Ascending aorta (tissue), 2 donors: ENCODE measurements around the gene KCNMA1. TPM values are rescaled to one million over a fixed set of nuclear protein-coding genes. Genes with fewer than 3 reads are reported as not detected.
"Not testable (repeated sequence)": the region's sequence is repeated elsewhere in the genome, so short reads cannot be mapped to it uniquely, and the experiment has no call there.

Experiments used
- DNase-seq, 2 donors: peaks; one replicate each; pipeline ENCODE4 v3.0.0-alpha.2; 2019; ENCODE audit warnings: low spot score in 2 of 2
- H3K27ac ChIP-seq, 2 donors: fragments of 200-600 bp; sonication (generic); one replicate each; pipeline ENCODE4 v1.5.1; 2016 to 2017; ENCODE audit warnings: mild to moderate bottlenecking in 1 of 2
- H3K27me3 ChIP-seq: fragments of 200-600 bp; sonication (generic); one replicate; pipeline ENCODE4 v1.5.1; 2017
- H3K36me3 ChIP-seq, 2 donors: fragments of 200-600 bp; sonication (generic); one replicate each; pipeline ENCODE4 v1.5.1; 2016
- H3K4me1 ChIP-seq, 2 donors: fragments of 200-600 bp; sonication (generic); one replicate each; pipeline ENCODE4 v1.5.1; 2016 to 2017; ENCODE audit warnings: mild to moderate bottlenecking in 1 of 2
- H3K4me3 ChIP-seq, 2 donors: fragments of 200-600 bp; sonication (generic); one replicate each; pipeline ENCODE4 v1.5.1; 2016 to 2017; ENCODE audit warnings: mild to moderate bottlenecking in 1 of 2
- H3K9me3 ChIP-seq, 2 donors: fragments of 200-600 bp; sonication (generic); one replicate each; pipeline ENCODE4 v1.5.1; 2016
- intact Hi-C: fragments of 100-400 bp; cut with DNase I; formaldehyde crosslinking; loops from one replicate; pipeline ENCODE4 v1.15.1; 2023
- total RNA-seq: library from RNA; depleted of rRNA; stranded (reverse); fragments of >200 nt; gene quantifications from one replicate; pipeline ENCODE4 v1.1.0, GENCODE V29; 2016
- TF ChIP-seq, protein P1 (sequence below), 3 experiments: fragments of 200-600 bp in 2 of 3; fragments of 450-650 bp in 1 of 3; sonication (generic) in 2 of 3; IDR thresholded peaks; one replicate each; pipeline ENCODE4 v1.5.1; 2016 to 2019; ENCODE audit warnings: antibody characterized with exemption in 3 of 3, mild to moderate bottlenecking in 1 of 3, moderate library complexity in 1 of 3

Gene KCNMA1
- total RNA-seq, 1 donor from 2014 or later = 28.6 TPM

DNA sequence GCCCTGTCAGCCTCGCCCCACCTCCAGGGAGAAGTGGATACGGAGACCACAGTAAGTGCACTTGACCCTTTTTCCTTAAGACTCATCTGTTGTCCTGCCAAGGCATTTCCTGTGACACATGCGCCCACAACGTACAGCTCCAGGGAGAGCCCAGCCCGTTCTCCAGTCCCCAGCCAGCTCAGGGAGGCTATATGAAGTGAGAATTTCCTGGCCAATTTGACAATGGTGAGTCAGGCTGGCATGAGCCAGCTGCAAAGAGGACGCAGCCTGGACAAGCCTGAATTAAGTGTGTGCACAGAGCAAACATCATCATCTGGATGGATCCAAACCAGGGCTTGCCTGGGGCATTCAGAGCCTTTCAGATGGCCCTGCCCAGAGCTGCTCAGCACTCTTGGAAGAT, 244.8 kb downstream of the KCNMA1 start:
- TF ChIP-seq, protein P1, sequence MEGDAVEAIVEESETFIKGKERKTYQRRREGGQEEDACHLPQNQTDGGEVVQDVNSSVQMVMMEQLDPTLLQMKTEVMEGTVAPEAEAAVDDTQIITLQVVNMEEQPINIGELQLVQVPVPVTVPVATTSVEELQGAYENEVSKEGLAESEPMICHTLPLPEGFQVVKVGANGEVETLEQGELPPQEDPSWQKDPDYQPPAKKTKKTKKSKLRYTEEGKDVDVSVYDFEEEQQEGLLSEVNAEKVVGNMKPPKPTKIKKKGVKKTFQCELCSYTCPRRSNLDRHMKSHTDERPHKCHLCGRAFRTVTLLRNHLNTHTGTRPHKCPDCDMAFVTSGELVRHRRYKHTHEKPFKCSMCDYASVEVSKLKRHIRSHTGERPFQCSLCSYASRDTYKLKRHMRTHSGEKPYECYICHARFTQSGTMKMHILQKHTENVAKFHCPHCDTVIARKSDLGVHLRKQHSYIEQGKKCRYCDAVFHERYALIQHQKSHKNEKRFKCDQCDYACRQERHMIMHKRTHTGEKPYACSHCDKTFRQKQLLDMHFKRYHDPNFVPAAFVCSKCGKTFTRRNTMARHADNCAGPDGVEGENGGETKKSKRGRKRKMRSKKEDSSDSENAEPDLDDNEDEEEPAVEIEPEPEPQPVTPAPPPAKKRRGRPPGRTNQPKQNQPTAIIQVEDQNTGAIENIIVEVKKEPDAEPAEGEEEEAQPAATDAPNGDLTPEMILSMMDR (IDR thresholded peaks at IDR 0.05) = no peak
- H3K36me3 ChIP-seq = no peaks in the 10 kb centered on the region
- peak overlapping the region; percentile 93 to 94 for H3K27ac ChIP-seq
- H3K27me3 ChIP-seq = no peaks in the 10 kb centered on the region
- H3K9me3 ChIP-seq = no peaks in the 10 kb centered on the region
- intact Hi-C loops = loop anchor here (1.0 to 5.0 kb wide), 6 partner anchors 25 to 248 kb away; no protein-coding TSS in a partner anchor
- DNase-seq = peak in 1 of 2 donors; percentile 91
- no peak overlapping the region for H3K4me3 ChIP-seq
- peaks cover 10 to 56% of the 10 kb centered on the region in 2 donors for H3K4me1 ChIP-seq

DNA sequence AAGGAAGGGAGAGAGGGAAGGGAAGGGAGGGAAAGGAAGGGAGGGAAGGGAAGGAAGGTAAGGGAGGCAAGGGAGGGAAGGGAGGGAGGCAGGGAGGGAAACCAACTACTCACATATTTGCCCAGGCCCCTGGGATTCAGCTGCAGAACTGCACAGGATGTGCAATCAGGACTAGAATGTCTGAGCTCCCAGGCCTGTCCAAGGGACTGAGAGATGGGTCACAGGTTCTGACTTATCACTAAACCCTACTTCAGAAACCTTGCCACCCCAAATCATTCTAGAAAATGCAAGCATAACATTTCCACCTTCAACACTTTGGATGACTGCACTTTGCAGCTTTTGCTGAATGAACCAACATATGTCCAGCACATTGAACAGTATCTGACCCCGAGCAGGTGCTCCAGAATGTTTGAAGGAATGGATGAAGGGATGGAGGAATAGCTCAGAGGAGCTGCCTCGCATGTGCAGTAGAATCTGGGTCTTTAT, 245.3 kb downstream of the KCNMA1 start:
- Histone ChIP-seq H3K4me1 (peaks cover 12 to 61% of the 10 kb centered on the region in 2 donors), H3K27me3 (no peaks in the 10 kb centered on the region)

DNA sequence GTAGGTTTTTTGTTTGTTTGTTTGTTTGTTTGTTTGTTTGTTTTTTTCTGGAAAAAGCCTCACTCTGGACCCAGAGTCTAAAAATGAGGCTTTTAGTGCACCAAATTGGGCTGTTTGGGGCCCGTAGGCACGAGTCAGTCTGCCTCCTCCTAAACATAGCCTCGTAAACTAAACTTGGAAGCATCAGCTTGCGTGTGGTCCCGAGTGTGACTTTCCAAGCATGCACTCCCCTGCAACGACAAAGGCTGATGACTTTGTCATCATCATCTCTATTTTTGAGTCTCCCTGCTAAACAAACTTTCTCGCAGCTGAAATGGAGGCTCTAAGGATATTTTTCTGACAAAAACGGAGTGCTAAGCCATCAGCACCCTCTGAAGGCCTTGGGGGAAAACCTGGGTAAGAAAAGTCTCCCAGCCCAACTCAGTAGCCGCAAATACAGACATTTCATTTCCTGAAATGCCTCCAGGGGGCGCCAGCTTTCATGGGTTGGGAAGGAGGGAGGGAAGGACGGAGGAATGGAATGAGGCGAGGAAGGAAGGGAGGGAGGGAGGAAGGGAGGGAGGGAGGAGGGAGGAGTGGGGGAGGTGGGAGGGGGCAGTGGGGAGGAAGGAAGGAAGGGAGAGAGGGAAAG, 245.9 kb downstream of the KCNMA1 start:
- TF ChIP-seq, protein P1 (IDR thresholded peaks at IDR 0.05) = peak; percentile 64 to 81 (median 64)
- H3K27ac ChIP-seq = peak overlapping the region; percentile 93 to 94
- no peaks in the 10 kb centered on the region for H3K36me3 ChIP-seq
- no peaks in the 10 kb centered on the region for H3K9me3 ChIP-seq
- intact Hi-C loops = loop anchor here (1.0 to 5.0 kb wide), 6 partner anchors 27 to 250 kb away; no protein-coding TSS in a partner anchor
- peak in 1 of 2 donors; percentile 92 for DNase-seq
- peaks cover 12 to 67% of the 10 kb centered on the region in 2 donors for H3K4me1 ChIP-seq
- H3K27me3 ChIP-seq = no peaks in the 10 kb centered on the region
- no peak overlapping the region for H3K4me3 ChIP-seq

More for the DNA sequence above, 245.3 kb downstream of the KCNMA1 start:
- Histone ChIP-seq H3K27ac (peak overlapping the region; percentile 93 to 94), H3K36me3 (no peaks in the 10 kb centered on the region), H3K4me3 (no peak overlapping the region), H3K9me3 (no peaks in the 10 kb centered on the region)
- DNase-seq = peak in 1 of 2 donors; percentile 71
- intact Hi-C loops = loop anchor here (1.0 to 5.0 kb wide), 6 partner anchors 26 to 249 kb away; no protein-coding TSS in a partner anchor
- TF ChIP-seq, protein P1 (IDR thresholded peaks at IDR 0.05) = no peak

DNA sequence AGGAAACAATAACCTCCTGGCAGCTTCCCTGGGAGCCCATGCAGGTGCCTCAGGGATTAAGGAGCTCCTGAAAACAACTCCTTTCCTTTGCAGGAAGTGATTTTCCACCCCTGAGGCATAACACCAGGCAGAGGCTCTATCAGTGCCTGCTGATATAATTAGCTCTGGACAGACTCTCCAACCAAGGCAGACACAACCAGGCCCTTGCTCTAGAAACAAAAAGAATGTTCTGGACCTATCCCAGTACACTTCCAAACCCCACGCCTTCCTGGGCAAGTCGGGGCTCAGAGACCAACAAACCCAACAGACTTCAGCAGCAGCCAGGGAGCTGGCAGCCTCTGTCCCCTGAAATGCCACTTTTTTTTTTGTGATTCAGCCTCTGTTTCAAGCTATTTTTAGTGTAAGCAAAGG, 247.1 kb downstream of the KCNMA1 start:
- no peaks in the 10 kb centered on the region for H3K9me3 ChIP-seq
- DNase-seq = peak in 1 of 2 donors; percentile 79
- no peak overlapping the region for H3K4me3 ChIP-seq
- H3K27me3 ChIP-seq = no peaks in the 10 kb centered on the region
- H3K27ac ChIP-seq = peak overlapping the region; percentile 93 to 94
- intact Hi-C loops = loop anchor here (5.0 kb wide), 2 partner anchors 122 to 202 kb away; no protein-coding TSS in a partner anchor
- peaks cover 12 to 76% of the 10 kb centered on the region in 2 donors for H3K4me1 ChIP-seq
- H3K36me3 ChIP-seq = no peaks in the 10 kb centered on the region
- TF ChIP-seq, protein P1 (IDR thresholded peaks at IDR 0.05) = no peak

DNA sequence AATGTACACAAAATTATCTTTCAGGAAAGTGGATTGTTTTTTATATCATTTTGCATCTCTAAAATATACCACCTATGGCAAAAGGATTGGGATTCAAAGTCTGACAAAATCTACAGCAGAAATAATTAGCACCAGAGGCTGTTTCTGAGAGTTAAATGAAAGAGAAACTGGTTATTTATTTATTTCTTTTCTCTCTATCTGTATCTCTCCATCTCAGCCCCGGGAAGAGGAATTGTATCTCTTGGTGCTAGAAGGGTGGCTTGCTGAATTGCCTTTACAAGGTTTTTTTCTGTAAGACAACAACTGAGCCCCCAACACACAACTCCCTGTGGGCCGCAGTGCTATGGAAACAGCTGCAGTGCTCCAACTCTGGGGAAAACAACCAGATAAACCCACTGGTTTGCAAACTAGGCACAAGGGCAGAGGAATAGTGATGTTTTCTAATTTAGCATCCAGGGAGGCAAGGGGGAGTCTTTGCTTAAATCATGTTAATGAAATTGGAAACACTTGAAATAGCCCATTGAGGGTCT, 249.0 kb downstream of the KCNMA1 start:
- Histone ChIP-seq H3K4me1 (peaks cover 12 to 77% of the 10 kb centered on the region in 2 donors), H3K4me3 (no peak overlapping the region), H3K9me3 (no peaks in the 10 kb centered on the region), H3K36me3 (no peaks in the 10 kb centered on the region), H3K27ac (peak overlapping the region; percentile 93 to 94), H3K27me3 (no peaks in the 10 kb centered on the region)
- DNase-seq = no peak
- intact Hi-C loops = loop anchor here (5.0 kb wide), 2 partner anchors 36 to 86 kb away; no protein-coding TSS in a partner anchor
- TF ChIP-seq, protein P1 (IDR thresholded peaks at IDR 0.05) = no peak

DNA sequence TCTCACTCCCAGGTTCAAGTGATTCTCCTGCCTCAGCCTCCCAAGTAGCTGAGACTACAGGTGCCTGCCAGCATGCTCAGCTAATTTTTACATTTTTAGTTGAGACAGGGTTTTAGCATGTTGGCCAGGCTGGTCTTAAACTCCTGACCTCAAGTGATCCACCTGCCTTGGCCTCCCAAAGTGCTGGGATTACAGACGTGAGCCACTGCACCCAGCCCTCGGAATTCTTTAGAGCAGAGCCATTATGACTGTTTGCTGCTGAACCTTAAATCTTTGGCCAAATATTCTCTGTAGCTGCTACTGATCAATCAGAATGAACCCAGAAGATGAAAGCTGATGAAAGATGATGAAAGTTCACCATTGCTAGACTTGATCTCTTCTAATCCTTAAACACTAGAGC, 249.9 kb downstream of the KCNMA1 start:
- Histone ChIP-seq H3K27ac (peak overlapping the region; percentile 93 to 94), H3K4me1 (peaks cover 8 to 68% of the 10 kb centered on the region in 2 donors)
- not testable (repeated sequence) for H3K27me3 ChIP-seq, H3K9me3 ChIP-seq, H3K4me3 ChIP-seq, H3K36me3 ChIP-seq
- intact Hi-C loops = loop anchor here (5.0 kb wide), 2 partner anchors 35 to 85 kb away; no protein-coding TSS in a partner anchor
- DNase-seq = peak in 1 of 2 donors; percentile 37
